Glutamatergic neuron (in vitro differentiated cells): ENCODE results near the gene TPCN2. TPM values are rescaled to one million over a fixed set of nuclear protein-coding genes. Genes with fewer than 3 reads are reported as not detected.
A peak's percentile ranks its signal among the peaks of the same experiment; 100 is the strongest.
"Not testable (repeated sequence)": the region's sequence is repeated elsewhere in the genome, so short reads cannot be mapped to it uniquely, and the experiment has no call there.

Experiments
- DNase-seq: peaks from one replicate; pipeline ENCODE4 v3.0.0; 2022
- H3K27ac Mint-ChIP-seq: one replicate; pipeline ENCODE4 v1.8.0; 2020; ENCODE audit warnings: mild to moderate bottlenecking, mixed read lengths, inconsistent platforms; ENCODE audit not compliant: unreplicated experiment
- H3K27me3 Mint-ChIP-seq: one replicate; pipeline ENCODE4 v1.8.0; 2020; ENCODE audit warnings: mild to moderate bottlenecking, moderate library complexity, mixed read lengths, inconsistent platforms; ENCODE audit not compliant: unreplicated experiment
- H3K36me3 Mint-ChIP-seq: one replicate; pipeline ENCODE4 v1.8.0; 2020; ENCODE audit warnings: mild to moderate bottlenecking, mixed read lengths, inconsistent platforms; ENCODE audit not compliant: unreplicated experiment
- H3K4me1 Mint-ChIP-seq: one replicate; pipeline ENCODE4 v1.8.0; 2020; ENCODE audit warnings: mild to moderate bottlenecking, low read depth, mixed read lengths, inconsistent platforms; ENCODE audit not compliant: unreplicated experiment
- H3K4me3 Mint-ChIP-seq: one replicate; pipeline ENCODE4 v1.8.0; 2020; ENCODE audit warnings: mild to moderate bottlenecking, mixed read lengths, inconsistent platforms; ENCODE audit not compliant: unreplicated experiment
- H3K9me3 Mint-ChIP-seq: one replicate; pipeline ENCODE4 v1.8.0; 2020; ENCODE audit warnings: mild to moderate bottlenecking, moderate library complexity, mixed read lengths, inconsistent platforms; ENCODE audit not compliant: unreplicated experiment
- CTCF ChIP-seq: fragments of 200-600 bp; sonication (generic); IDR thresholded peaks from one replicate; pipeline ENCODE4 v1.5.0; 2021; ENCODE audit not compliant: partially characterized antibody, unreplicated experiment
- total RNA-seq: library from RNA; stranded (reverse); fragmentation: NEBNext Ultra II Directional; extraction: Animal tissue kit (Norgen Biotek cat#: 25700); gene quantifications from one replicate; pipeline ENCODE4 v1.2.1, GENCODE V29; 2021; ENCODE audit not compliant: unreplicated experiment

TPCN2 gene
- total RNA-seq, 1 donor from 2014 or later, result 17.2 TPM

- Mint-ChIP-seq H3K36me3 (peaks cover 16% of the 10 kb centered on the region), H3K4me1 (no peaks in the 10 kb centered on the region), H3K27ac (no peak overlapping the region), H3K27me3 (peaks cover 7% of the 10 kb centered on the region), H3K9me3 (peaks cover 14% of the 10 kb centered on the region), H3K4me3 (no peak overlapping the region)
- no peak for DNase-seq
- no peak for TF ChIP-seq CTCF
Observed at GRCh38 chr11:69131121-69131566, 82.4 kb downstream of the TPCN2 start.

GRCh38 chr11:69131644-69132300, 83.0 kb downstream of the TPCN2 start:
- no peak overlapping the region for H3K27ac Mint-ChIP-seq
- TF ChIP-seq CTCF, result peak; percentile 70
- H3K36me3 Mint-ChIP-seq, result peaks cover 19% of the 10 kb centered on the region
- DNase-seq, result peak; percentile 47
- H3K4me3 Mint-ChIP-seq, result no peak overlapping the region
- H3K9me3 Mint-ChIP-seq, result peaks cover 14% of the 10 kb centered on the region
- H3K4me1 Mint-ChIP-seq, result no peaks in the 10 kb centered on the region
- H3K27me3 Mint-ChIP-seq, result peaks cover 7% of the 10 kb centered on the region

- no peaks in the 10 kb centered on the region for H3K4me1 Mint-ChIP-seq
- H3K9me3 Mint-ChIP-seq, result peaks cover 14% of the 10 kb centered on the region
- no peak for TF ChIP-seq CTCF
- no peak for DNase-seq
- H3K4me3 Mint-ChIP-seq, result no peak overlapping the region
- H3K36me3 Mint-ChIP-seq, result peaks cover 19% of the 10 kb centered on the region
- peaks cover 7% of the 10 kb centered on the region for H3K27me3 Mint-ChIP-seq
- no peak overlapping the region for H3K27ac Mint-ChIP-seq
Observed at GRCh38 chr11:69132301-69132670, 83.6 kb downstream of the TPCN2 start.

- Mint-ChIP-seq H3K9me3 (peaks cover 14% of the 10 kb centered on the region), H3K4me3 (no peak overlapping the region), H3K4me1 (no peaks in the 10 kb centered on the region), H3K36me3 (peaks cover 19% of the 10 kb centered on the region), H3K27ac (no peak overlapping the region), H3K27me3 (peaks cover 7% of the 10 kb centered on the region)
- DNase-seq, result no peak
- no peak for TF ChIP-seq CTCF
Observed at GRCh38 chr11:69133251-69133650, 84.5 kb downstream of the TPCN2 start.

- Mint-ChIP-seq H3K9me3 (peaks cover 11% of the 10 kb centered on the region), H3K36me3 (peaks cover 14% of the 10 kb centered on the region)
- H3K27me3 Mint-ChIP-seq, H3K4me3 Mint-ChIP-seq, DNase-seq, H3K4me1 Mint-ChIP-seq, H3K27ac Mint-ChIP-seq: not testable (repeated sequence)
Observed at GRCh38 chr11:69134182-69134581, 85.5 kb downstream of the TPCN2 start.
